GM18502 (cell line): ENCODE data around the gene HLA-A.
A peak's percentile ranks its signal among the peaks of the same experiment; 100 is the strongest.

Source experiments
- ATAC-seq: cut with Tn5 transposase; IDR thresholded peaks from one replicate; pipeline ENCODE4 v1.9.1; 2021; ENCODE audit warnings: mild to moderate bottlenecking; ENCODE audit not compliant: unreplicated experiment, poor library complexity

HLA-A gene

GRCh38 chr6:29942275-29943052 lies at the start of gene HLA-A:
TSS of gene HLA-A (plus strand) at chr6:29942532. CDS start at chr6:29942554, 22 bp downstream.
- peak; percentile 91 for ATAC-seq

- ATAC-seq: no peak
These were observed 49.6 kb upstream of the HLA-A start for GRCh38 chr6:29892696-29893095.

GRCh38 chr6:29899281-29899680 lies 43.1 kb upstream of the HLA-A start:
- no peak for ATAC-seq

GRCh38 chr6:29905286-29905685 lies 37.0 kb upstream of the HLA-A start:
- no peak for ATAC-seq

- ATAC-seq: no peak
These were observed 34.5 kb upstream of the HLA-A start for GRCh38 chr6:29907637-29908340.

- ATAC-seq: no peak
These were observed 34.0 kb upstream of the HLA-A start for GRCh38 chr6:29908341-29908662.

GRCh38 chr6:29908710-29909109 lies 33.6 kb upstream of the HLA-A start:
- ATAC-seq: no peak

GRCh38 chr6:29909985-29910384 lies 32.3 kb upstream of the HLA-A start:
- no peak for ATAC-seq

- no peak for ATAC-seq
These were observed 29.5 kb upstream of the HLA-A start for GRCh38 chr6:29912840-29913239.

GRCh38 chr6:29916741-29917140 lies 25.6 kb upstream of the HLA-A start:
- no peak for ATAC-seq

GRCh38 chr6:29917857-29918256 lies 24.5 kb upstream of the HLA-A start:
- ATAC-seq: no peak

- ATAC-seq: no peak
These were observed 22.6 kb upstream of the HLA-A start for GRCh38 chr6:29919506-29920445.

GRCh38 chr6:29924287-29924686 lies 18.0 kb upstream of the HLA-A start:
- no peak for ATAC-seq

- no peak for ATAC-seq
These were observed 17.6 kb upstream of the HLA-A start for GRCh38 chr6:29924731-29925130.

GRCh38 chr6:29925321-29925720 lies 17.0 kb upstream of the HLA-A start:
- ATAC-seq: no peak

- peak; percentile 22 for ATAC-seq
These were observed 16.5 kb upstream of the HLA-A start for GRCh38 chr6:29925727-29926412.

- ATAC-seq: peak; percentile 58
These were observed 15.7 kb upstream of the HLA-A start for GRCh38 chr6:29926413-29927274.

GRCh38 chr6:29927275-29927569 lies 15.1 kb upstream of the HLA-A start:
- ATAC-seq: no peak

- ATAC-seq: no peak
These were observed 14.4 kb upstream of the HLA-A start for GRCh38 chr6:29927841-29928388.
